A673 (cell line): ENCODE data around the gene NOD2. TPM values are rescaled to one million over a fixed set of nuclear protein-coding genes. Genes with fewer than 3 reads are reported as not detected.

Source experiments
- BruUV-seq: library from RNA; stranded (reverse); fragments of 400-500 nt; replicated peaks from 2 replicates; lab custom pipeline; 2021; lab: Mats Ljungman, UMichigan
- CTCF ChIA-PET: fragments of 300-600 bp; sonication (Branson Sonifier 250); formaldehyde crosslinking; loops from one replicate; lab custom pipeline; 2022; ENCODE audit warnings: antibody characterized with exemption; lab: Charles Lee
- POLR2A ChIA-PET: fragments of 300-600 bp; sonication (Branson Sonifier 250); formaldehyde crosslinking; loops from one replicate; lab custom pipeline; 2022; ENCODE audit warnings: antibody characterized with exemption; ENCODE audit not compliant: low non-redundant PET; lab: Charles Lee
- DNase-seq: peaks from one replicate; pipeline ENCODE4 v3.0.0-alpha.2; 2015; ENCODE audit warnings: low spot score
- H3K27ac ChIP-seq: fragments of 200-600 bp; sonication (generic); 2 replicates; pipeline ENCODE4 v1.5.1; 2016; ENCODE audit warnings: mixed run types, low read depth, mild to moderate bottlenecking, mixed read lengths, antibody characterized with exemption, low read length; ENCODE audit not compliant: poor library complexity, severe bottlenecking
- H3K27me3 ChIP-seq: fragments of 200-600 bp; sonication (generic); replicated peaks from 2 replicates; pipeline ENCODE4 v1.6.1; 2017; ENCODE audit warnings: mixed run types, low read depth, mild to moderate bottlenecking, mixed read lengths, antibody characterized with exemption, low read length; ENCODE audit not compliant: insufficient read depth, poor library complexity
- H3K36me3 ChIP-seq: fragments of 200-600 bp; sonication (generic); 2 replicates; pipeline ENCODE4 v1.6.1; 2016; ENCODE audit warnings: mixed run types, mild to moderate bottlenecking, mixed read lengths, antibody characterized with exemption, low read length; ENCODE audit not compliant: insufficient read depth, poor library complexity, severe bottlenecking
- H3K4me1 ChIP-seq: fragments of 200-600 bp; sonication (generic); 2 replicates; pipeline ENCODE4 v1.6.1; 2017; ENCODE audit warnings: mixed run types, mild to moderate bottlenecking, mixed read lengths, antibody characterized with exemption, low read length; ENCODE audit not compliant: insufficient read depth, poor library complexity, severe bottlenecking
- H3K4me3 ChIP-seq: fragments of 200-600 bp; sonication (generic); 2 replicates; pipeline ENCODE4 v1.5.1; 2016; ENCODE audit warnings: low read depth, mixed run types, mild to moderate bottlenecking, mixed read lengths, low read length; ENCODE audit not compliant: poor library complexity, severe bottlenecking
- H3K9me3 ChIP-seq: fragments of 200-600 bp; sonication (generic); 2 replicates; pipeline ENCODE4 v1.6.1; 2016; ENCODE audit warnings: mixed run types, low read depth, mild to moderate bottlenecking, mixed read lengths, antibody characterized with exemption, low read length; ENCODE audit not compliant: poor library complexity, severe bottlenecking
- EZH2 ChIP-seq: fragments of 200-600 bp; sonication (generic); IDR thresholded peaks from 2 replicates; pipeline ENCODE4 v1.6.1; 2017; ENCODE audit warnings: borderline replicate concordance, low read depth, mild to moderate bottlenecking, mixed read lengths, antibody characterized with exemption, low read length; ENCODE audit not compliant: poor library complexity, severe bottlenecking
- intact Hi-C: fragments of 100-400 bp; cut with micrococcal nuclease; formaldehyde crosslinking; loops from one replicate; pipeline ENCODE4 v1.10.0; 2022; ENCODE audit not compliant: unreplicated experiment
- total RNA-seq: library from RNA; stranded (reverse); gene quantifications from 2 replicates; pipeline ENCODE4 v1.2.3, GENCODE V29; 2021
- TF ChIP-seq, protein P1 (sequence below): fragments of 300-800, 200-600 bp; sonication (generic); conservative IDR thresholded peaks from 2 replicates; pipeline ENCODE4 v1.5.1; 2017; ENCODE audit warnings: low read depth, mild to moderate bottlenecking, antibody characterized with exemption, low read length, moderate library complexity, mixed read lengths

NOD2 gene
- total RNA-seq, 1 experiment from 2014 or later, result not detected

GRCh38 chr16:50679676-50680555, 13.5 kb upstream of the NOD2 start:
- Histone ChIP-seq H3K9me3 (no peaks in the 10 kb centered on the region), H3K36me3 (no peaks in the 10 kb centered on the region), H3K27ac (no peak overlapping the region), H3K4me3 (no peak overlapping the region), H3K4me1 (no peaks in the 10 kb centered on the region), H3K27me3 (no peaks in the 10 kb centered on the region)
- ChIA-PET POLR2A (interaction anchor here (0.5 kb wide), 1 partner anchor 158 kb away, joined by 4 read pairs; no protein-coding TSS in a partner anchor), CTCF (no interaction called here)
- no peak for DNase-seq
- TF ChIP-seq, protein P1, sequence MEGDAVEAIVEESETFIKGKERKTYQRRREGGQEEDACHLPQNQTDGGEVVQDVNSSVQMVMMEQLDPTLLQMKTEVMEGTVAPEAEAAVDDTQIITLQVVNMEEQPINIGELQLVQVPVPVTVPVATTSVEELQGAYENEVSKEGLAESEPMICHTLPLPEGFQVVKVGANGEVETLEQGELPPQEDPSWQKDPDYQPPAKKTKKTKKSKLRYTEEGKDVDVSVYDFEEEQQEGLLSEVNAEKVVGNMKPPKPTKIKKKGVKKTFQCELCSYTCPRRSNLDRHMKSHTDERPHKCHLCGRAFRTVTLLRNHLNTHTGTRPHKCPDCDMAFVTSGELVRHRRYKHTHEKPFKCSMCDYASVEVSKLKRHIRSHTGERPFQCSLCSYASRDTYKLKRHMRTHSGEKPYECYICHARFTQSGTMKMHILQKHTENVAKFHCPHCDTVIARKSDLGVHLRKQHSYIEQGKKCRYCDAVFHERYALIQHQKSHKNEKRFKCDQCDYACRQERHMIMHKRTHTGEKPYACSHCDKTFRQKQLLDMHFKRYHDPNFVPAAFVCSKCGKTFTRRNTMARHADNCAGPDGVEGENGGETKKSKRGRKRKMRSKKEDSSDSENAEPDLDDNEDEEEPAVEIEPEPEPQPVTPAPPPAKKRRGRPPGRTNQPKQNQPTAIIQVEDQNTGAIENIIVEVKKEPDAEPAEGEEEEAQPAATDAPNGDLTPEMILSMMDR, result no peak
- no peak for TF ChIP-seq EZH2
- intact Hi-C loops, result no loop called here
- no TSS peak for BruUV-seq

- Histone ChIP-seq H3K36me3 (no peaks in the 10 kb centered on the region), H3K9me3 (no peaks in the 10 kb centered on the region), H3K27me3 (no peaks in the 10 kb centered on the region), H3K4me3 (no peak overlapping the region), H3K27ac (no peak overlapping the region), H3K4me1 (no peaks in the 10 kb centered on the region)
- BruUV-seq, result no TSS peak
- CTCF ChIA-PET, result no interaction called here
- POLR2A ChIA-PET, result no interaction called here
- intact Hi-C loops, result no loop called here
- DNase-seq, result no peak
- TF ChIP-seq EZH2, result no peak
- TF ChIP-seq, protein P1, result no peak
These were observed 12.9 kb upstream of the NOD2 start for GRCh38 chr16:50680556-50680893.

- DNase-seq, result no peak
- BruUV-seq, result no TSS peak
- Histone ChIP-seq H3K27me3 (no peaks in the 10 kb centered on the region), H3K9me3 (no peaks in the 10 kb centered on the region), H3K36me3 (no peaks in the 10 kb centered on the region), H3K27ac (no peak within 1 kb of the TSS), H3K4me1 (no peaks in the 10 kb centered on the region), H3K4me3 (no peak within 1 kb of the TSS)
- TF ChIP-seq EZH2, result no peak
- TF ChIP-seq, protein P1, result no peak
- intact Hi-C loops, result no loop called here
- ChIA-PET POLR2A (no interaction called here), CTCF (interaction anchor here (0.6 kb wide), 1 partner anchor 355 kb away, joined by 4 read pairs; no protein-coding TSS in a partner anchor)
These were observed 12.2 kb upstream of the NOD2 start, which contains the start of gene SNX20 for GRCh38 chr16:50681021-50681885. SNX20 (minus strand) TSS chr16:50681312; CDS start chr16:50677526, 3,786 bp downstream.
